Measurements from ENCODE around the gene NAT8L. TPM values are rescaled to one million over a fixed set of nuclear protein-coding genes. Genes with fewer than 3 reads are reported as not detected.

The NAT8L gene
- polyA plus RNA-seq, 4 donors: 7.1 to 8.1 (median 7.3) TPM

DNA sequence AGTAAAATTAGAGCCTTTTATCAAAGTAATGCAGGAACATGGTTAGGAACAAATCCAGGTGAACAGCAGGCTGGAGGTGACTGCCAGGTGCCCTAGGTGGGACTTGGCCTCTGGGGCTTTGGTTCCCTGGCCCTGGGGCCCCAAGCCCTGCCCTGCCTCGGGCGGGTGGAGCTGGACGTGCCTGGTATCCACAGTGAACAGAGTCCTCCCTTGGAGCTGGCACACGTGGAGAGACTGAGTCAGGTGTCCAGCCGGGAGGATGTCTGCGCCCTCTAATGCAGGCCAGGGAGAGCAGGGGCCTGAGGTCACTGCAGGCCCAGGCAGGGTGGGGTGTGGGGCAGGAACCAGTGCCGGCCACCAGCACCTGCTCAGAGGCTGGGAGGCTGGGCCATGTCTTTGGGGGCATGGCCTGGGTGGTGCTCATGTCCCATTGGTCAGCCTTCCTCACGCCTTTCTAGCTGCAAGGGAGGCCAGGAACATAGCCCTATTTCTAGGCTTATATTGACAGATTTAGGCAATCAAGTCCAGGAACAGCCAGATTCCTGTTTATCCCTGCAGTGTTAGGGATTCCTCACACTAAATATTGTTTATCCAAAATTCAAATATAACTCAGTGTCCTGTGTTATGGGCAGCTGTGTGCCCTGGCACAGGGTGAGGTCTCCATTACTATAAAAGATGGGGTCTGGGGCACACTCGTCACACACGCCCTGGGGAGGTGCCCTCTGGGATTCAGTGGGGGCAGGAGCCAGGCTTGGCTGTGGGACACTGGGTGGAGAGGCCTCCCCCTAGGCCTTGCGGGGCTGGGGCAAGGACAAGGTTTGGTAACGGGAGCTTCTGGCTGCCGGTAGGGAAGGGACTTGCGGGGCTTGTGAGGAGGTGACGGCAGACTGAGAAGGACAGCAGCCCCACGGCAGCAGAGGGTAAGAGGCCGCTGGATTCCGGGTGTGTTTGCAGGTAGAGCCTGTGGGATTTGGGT is 14.3 kb upstream of the NAT8L start:
- no peak for DNase-seq (ENCODE audit: low read depth in 4 of 4, low spot score in 2 of 4)

DNA sequence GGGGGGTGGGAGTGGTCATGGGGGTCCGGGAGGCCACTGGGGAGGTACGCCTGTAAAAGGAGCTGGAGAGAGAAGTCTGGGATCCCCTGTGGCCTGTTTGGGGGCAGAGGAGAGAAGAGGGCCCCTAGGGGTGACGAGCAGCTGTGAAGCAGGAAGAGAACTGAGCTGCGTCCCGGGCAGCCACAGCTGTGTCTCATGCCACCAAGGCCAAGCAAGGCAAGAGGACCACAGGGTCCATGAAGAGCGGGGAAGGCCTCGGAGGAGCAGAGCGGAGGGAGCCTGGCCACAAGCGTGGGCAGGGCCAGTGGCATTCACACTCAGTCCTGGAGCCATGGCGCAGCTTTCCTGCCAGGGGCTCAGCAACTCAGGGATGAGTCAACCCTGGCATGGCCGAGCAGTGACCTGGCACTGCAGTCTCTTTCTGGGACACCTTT is 13.6 kb upstream of the NAT8L start:
- no peak for DNase-seq (ENCODE audit: low read depth in 4 of 4, low spot score in 2 of 4)

DNA sequence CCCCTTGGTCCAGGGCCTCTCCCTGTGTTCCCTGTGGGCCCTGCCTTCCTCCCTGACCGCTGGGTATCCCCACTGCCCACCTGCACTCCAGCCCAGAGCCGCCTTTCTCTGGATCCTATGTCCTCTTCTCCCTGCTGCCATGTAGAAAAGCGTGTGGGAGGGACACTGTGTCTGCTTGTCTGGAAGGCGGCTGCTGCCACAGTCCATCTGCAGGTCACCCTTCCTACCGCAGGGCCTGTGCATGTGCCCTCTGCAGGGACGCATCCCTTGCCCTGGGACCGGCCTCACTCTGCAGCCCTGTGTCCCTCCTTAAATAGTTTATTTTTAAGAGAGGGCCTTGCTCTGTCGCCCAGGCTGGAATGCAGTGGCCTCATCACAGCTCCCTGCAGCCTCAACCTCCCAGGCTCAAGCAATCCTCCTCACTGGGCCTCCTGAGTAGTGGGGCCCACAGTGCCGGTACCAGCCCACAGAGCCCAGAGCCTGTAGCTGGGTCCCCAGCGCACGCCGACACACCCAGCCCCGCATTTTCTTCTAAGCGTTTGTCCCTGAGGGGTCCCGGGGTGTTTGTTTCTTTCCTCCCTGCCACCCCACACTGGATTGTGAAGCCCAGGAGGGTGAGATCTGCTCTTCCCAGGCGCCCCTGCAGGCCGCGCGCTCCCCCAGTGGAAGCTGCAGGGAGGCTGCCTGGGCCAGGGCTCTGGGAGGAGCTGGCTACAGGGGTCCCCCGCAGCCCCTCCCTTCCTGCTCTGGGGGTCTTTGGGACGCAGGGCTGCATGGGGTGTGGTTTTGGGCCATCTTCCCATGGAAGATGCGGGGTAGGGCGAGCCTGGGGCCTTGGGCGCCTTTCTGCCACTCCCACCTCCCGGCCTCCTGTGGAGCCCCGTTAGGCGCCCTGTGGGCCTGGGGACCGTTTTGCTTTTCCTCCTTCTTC is 12.8 kb upstream of the NAT8L start:
- no peak for DNase-seq (ENCODE audit: low read depth in 4 of 4, low spot score in 2 of 4)

DNA sequence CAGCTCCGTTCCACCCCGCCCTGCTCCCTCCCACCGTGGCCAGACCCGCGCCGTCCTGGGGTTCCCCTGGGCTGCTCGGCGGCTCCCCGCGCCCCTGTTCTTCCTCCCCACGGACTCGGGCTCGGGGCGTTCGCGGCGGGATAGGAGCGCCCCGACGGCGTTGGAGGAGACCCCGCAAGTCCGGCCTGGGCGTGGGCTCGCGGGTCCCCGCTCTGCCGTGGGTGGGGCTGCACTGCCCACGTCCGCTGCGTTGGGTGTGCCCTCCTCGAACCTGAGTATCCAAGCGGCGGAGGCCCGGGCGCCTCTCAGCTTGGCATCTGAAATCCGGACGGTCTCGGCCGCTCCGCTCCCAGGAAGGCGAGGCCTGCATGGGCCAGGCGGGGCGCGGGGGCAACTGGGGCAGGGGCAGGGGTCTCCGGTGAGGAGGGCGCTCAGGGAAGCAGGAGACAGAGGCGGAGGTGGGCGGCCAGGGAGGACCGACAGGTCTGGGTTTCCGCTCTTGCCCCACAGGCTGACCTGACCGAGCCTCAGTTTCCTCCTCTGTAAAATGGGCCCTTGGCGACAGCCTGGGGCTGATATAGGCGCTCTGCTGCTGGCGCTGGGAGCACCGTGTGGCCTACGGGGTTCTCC is 12.0 kb upstream of the NAT8L start:
- no peak for DNase-seq (ENCODE audit: low read depth in 4 of 4, low spot score in 2 of 4)

DNA sequence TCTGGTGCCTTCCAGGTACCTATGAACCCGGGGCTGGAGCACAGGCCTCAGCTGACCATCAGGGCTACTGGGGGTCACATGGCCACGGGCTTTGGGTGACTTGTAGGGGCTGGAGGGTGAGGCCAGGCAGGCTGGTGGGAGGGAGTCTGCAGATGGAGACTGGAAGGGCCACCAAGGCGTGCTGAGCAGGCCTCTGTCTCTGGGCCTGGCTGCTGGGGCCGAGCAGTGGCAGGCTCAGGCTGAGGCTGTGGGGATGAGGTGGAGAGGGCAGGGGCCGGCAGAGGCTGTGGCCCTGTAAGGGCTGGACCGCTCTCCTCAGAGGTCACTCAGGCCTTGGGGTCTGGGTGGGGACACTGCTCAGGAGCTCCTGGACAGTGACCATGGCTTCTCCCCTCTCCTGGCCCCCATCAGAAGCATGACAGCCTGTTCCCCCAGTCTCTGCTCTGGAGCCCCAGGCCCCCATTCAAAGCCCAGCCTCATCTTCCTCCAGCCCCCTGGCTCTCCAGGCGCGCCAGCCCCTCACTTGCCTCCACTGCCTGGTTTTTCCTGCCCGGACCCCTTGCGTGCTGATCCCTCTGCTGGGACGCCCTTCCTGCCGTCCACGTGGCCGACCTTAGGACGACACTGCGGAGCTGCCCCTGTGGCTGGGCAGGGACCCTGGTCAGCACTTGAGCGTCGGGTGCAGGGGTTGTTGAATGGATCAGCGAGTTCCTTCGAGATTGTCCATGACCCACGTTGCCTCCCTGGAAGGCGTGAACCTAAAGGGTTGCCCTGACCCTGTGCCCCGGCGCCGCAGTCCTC is 11.1 kb upstream of the NAT8L start:
- DNase-seq (ENCODE audit: low read depth in 4 of 4, low spot score in 2 of 4): no peak

DNA sequence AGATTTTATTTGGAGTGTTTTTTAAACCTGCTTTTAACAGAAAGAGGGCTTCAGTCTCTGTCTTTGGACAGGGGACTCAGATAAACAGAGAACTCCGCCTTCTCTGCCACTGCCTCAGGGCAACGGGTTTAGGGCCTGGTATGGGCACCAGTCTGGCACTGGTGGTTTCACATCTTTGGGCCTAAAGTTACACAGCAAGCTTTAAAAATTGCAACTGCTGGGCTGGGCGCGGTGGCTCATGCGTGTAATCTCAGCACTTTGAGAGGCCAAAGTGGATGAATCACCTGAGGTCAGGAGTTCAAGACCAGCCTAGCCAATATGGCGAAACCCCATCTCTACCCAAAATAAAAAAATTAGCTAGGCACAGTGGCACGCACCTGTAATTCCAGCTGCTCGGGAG is 10.3 kb upstream of the NAT8L start:
- DNase-seq (ENCODE audit: low read depth in 4 of 4, low spot score in 2 of 4): no peak

DNA sequence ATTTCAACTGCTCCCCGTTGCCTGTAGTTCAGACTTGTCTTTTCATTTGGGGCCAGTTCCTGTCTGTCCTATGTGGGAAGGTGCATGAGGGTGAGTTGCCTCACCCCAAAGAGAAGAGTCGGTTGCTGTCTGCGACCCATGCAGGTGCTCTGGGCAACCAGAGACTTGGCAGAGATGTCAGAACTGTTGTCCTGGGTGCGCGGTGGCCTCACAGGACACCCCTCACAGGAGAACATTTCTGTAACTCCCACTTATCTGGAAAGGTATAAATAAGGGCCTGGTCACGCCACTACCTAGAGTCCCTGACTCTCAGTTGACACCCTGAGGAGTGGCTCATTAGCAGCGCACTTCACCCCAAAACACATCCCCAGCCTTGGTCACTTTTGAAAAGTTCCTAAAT is 9.7 kb upstream of the NAT8L start:
- DNase-seq (ENCODE audit: low read depth in 4 of 4, low spot score in 2 of 4): no peak

DNA sequence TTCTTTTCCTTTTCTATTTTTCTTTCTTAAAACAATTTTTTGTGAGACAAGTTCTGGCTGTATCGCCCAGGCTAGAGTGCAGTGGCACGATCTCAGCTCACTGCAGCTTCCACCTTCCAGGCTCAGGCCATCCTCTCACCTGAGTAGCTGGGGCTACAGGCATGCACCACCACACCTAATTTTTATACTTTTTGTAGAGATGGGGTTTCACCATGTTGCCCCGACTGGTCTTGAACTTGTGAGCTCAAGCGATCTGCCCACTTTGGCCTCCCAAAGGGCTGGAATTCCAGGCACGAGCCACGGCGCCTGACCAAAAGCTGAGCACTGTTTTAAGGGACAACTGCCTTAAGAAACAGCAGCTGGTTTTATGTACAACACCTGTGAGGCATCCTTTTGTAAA is 9.3 kb upstream of the NAT8L start:
- no peak for DNase-seq (ENCODE audit: low read depth in 4 of 4, low spot score in 2 of 4)

DNA sequence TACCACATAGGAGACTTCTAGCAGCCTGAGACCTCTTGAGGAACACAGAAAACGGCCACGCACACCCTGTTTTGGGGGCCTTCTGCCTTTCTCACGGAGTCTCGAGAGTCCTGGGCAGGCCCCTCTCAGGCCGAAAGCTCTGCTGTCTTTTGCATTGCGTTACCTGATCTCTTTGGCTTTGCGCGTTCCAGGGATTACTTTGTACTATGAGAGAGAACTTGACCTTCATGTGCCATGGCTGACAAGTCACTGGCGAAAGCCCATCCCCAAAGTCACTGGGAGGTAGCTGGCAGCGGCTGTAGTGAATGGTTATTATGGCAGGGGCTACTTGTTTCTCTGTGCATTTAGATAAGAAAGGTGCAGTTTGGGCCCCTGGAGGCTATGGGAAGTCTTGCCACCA is 8.0 kb upstream of the NAT8L start:
- no peak for DNase-seq (ENCODE audit: low read depth in 4 of 4, low spot score in 2 of 4)

DNA sequence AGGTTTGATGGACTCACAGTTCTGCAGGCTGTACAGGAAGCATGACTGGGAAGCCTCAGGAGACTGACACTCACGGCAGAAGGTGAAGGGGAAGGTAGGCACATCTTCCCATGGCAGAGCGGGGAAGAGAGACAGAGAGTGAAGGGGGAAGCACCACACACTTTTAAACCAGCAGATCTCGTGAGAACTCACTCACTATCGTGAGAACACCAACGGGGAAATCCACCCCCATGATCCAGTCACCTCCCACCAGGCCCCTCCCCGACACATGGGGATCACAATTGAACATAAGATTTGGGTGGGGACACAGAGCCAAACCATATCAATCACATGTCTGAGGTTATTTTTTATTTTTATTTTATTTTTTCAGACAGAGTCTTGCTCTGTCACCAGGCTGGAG is 4.9 kb upstream of the NAT8L start:
- DNase-seq (ENCODE audit: low read depth in 4 of 4, low spot score in 2 of 4): no peak

DNA sequence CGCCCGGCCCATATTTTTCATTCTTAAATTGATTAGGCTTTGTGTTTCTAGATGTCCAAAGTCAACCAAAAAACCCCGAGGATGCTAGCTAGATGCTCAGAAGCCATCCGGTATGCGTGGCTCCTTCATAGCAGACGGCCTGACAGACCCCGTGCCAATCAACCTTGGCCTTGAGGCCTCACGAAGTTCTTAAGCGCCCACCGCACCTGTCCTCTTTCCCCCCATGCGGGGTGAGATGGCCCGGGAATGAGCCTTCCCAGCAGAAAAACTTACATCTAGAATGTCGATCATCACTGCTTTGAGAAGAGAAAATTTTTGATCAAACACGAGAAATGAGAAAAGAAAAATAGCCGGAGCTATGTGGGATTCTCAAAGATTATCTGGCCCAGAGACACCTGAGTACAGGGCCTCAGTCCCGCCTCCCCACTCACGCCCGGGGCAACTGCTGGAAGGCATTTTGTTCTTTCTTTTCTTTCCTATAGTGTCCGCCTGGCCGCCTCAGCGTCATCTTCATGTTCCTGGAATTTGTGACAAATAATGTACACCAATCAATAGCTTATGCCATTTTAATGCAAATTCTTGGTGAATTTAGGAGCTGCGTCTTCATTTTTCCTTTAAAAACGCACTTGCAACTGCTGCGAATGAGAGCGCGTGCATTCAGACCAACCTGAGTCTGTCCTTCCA is 1.6 kb upstream of the NAT8L start:
- DNase-seq (ENCODE audit: low read depth in 4 of 4, low spot score in 2 of 4): no peak

DNA sequence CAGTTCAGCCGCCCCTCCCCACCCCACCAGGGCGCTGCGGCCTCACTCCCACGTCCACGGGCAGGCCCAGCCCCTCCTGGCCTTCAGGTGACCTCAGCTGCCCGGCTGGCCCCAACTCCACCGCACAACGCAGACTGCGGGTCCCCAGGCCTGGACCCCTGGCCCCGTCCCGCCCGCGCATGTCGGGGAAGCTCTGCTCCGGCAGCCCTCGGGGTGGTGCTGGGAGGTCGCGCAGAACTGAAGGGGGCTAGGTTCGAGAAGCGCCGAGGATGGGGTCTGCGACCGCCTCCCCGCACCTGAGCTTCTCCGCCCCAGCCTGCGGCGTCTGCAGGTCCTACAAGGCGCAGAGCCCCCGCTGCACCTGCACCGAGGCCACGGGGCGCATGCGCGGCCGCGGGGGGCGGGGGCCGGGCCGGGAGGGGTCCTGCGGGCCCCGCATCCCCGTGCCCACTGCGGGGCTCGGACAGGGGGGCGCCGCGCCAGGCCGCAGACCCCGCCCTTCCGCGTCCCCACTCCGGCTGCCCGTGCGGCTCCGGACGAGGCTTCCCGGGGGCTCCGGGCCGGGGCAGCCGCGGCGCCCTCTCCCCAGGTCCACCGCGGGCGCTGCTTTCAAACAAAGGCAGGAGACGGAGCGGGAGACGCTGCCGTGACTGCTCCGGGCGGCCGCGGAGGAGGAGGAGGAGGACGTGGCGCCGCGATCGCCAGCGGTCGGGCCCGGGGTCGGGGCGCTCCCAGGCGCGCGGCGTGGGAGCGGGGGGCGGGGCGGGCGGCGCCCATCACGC is 672 bp upstream of the NAT8L start:
- DNase-seq (ENCODE audit: low read depth in 4 of 4, low spot score in 2 of 4): no peak

DNA sequence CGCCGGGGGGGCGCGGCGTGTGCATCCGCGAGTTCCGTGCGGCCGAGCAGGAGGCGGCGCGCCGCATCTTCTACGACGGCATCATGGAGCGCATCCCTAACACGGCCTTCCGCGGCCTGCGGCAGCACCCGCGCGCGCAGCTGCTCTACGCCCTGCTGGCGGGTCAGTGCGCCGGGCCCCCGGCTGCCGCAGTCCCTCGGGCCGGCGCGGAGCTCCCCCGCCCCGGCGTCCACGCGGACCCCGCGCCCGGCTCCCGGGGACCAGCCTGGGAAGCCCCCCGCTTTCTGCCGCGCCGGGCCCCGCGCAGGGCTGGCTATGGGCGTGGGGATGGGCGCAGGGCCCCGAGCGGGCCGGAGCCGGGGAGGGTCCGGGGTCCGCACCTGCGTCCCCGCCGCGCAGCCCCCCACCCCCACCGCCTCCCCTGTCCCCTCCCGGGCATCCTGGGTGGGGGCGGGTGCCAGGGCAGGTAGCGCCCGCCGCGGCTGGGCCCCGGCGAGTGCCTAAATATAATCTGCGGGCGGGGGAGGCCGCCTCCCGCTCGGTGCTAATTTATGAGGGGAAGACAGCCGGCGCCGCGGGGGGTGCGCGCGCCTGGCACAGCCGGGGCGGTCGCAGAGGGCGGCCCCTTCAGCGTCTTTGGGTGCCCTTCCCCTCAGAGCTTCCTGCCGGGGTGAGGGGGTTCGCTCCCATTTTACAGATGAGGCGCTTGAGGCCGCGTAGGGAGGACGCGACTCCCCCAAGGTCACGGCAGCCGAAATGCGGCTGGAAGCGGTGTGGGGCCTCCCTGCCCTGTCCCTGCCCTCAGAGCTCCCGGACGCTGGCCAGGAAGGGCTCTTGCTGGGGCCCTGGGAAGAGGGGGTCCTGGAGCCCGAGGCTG is 837 bp downstream of the NAT8L start:
- DNase-seq (ENCODE audit: low read depth in 4 of 4, low spot score in 2 of 4): no peak

DNA sequence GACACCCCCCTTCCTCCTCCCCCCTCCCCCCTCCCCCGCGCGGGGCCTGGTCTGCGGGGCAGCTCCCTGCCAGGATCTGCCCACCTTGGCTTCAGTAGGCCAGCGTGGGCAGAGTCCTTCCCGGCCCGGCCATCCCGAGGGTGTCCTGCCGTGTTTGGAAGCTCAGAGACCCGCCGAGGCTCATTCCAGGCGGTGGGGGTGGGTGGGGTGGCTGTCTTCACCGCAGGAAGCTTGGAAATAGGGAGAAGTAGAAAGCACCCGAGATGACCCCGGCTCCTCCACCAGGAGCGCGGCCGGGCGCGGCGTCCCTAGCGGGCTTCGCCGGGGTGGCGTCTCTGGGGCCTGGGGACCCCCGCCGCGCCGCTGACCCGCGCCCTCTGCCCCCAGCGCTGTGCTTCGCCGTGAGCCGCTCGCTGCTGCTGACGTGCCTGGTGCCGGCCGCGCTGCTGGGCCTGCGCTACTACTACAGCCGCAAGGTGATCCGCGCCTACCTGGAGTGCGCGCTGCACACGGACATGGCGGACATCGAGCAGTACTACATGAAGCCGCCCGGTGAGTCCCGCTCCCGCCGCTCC is 1.6 kb downstream of the NAT8L start:
- DNase-seq (ENCODE audit: low read depth in 4 of 4, low spot score in 2 of 4): no peak

DNA sequence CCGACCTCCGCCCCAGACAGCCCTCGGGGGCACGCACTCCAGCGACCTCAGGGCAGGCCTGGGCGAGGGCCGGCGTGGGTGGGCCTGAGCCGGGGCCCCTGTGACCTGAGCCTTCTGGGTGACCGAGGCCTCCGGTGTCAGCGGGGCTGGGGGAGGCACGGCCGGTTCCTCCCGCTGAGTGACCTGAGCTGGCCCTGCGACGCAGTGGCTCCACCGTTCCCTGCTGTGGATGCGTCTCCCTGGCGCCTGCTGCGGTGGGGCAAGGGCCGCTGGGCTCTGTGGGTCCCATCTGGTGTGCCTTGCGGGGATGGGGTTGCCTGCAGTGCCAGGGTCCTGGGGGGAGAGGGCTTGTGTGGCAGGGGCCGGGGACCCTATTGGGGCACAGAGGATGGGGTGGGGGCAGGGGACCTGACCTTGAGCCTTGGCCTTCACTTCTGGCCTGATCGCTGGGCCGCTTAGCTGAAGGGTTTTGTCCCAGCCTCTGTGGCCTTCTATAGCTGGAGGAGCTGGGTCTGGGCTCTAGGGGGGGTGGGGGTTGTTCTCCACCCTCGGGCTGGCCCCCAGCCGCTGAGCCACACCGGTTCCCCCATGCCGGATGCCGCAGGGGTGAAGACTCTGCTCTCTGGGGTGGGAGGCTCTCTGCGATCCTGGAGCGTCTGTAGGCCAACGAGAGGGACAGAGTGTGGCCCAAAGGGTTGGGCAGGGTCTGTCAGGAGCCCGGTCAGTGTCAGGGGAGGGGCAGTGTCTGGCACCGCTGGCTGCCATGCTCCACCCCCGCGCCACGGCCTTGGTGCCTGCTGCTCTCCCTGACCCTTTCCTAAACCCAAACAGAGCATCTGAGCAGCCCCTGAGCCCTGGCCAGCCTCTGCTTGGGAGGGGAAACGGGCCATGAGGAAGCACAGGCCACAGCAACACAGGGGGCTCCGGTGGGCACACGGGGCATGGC is 2.3 kb downstream of the NAT8L start:
- DNase-seq (ENCODE audit: low read depth in 4 of 4, low spot score in 2 of 4): no peak

DNA sequence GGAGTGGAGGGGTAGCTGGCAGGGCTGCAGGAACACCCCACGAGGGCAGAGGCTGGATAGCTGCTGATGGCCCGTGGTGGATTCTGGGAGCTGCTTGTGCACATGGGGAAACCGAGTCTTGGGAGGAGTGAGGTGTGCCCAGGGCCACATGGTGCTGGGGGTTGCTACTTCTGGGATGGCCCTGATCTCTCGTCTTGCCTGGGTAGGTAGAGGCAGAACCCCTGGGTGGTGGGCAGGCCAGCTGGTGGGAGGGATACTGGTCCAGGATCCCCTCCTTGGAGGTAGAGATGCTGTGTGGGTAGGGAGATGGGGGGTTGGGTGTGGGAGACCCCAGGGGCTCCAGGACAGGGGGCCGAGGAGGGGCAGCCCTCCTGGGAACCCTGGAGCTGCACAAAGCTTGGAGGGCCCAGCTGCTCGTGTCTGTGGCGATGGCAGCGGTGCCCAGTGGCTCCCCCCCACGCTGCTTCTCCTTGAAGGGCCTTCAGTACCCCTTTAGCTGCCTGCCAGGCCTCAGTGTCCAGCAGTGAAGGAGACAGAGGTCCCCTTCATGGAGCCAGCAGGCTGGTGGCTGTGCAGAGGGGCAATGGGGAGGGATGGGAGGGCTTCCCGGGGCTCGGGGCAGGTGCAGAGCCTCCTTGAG is 3.2 kb downstream of the NAT8L start:
- no peak for DNase-seq (ENCODE audit: low read depth in 4 of 4, low spot score in 2 of 4)
